CD4-positive, alpha-beta T cell (primary cell): Measurements from ENCODE around the gene LARGE1. TPM values are rescaled to one million over a fixed set of nuclear protein-coding genes. Genes with fewer than 3 reads are reported as not detected.

ENCODE experiments used
- ATAC-seq: fragments of 200-7000 bp; cut with Tn5 transposase; one replicate; pipeline ENCODE4 v1.10.0; 2022; ENCODE audit warnings: mild to moderate bottlenecking; ENCODE audit not compliant: poor library complexity
- CTCF ChIA-PET: fragments of 350-600 bp; sonication (Branson Sonifier 250); formaldehyde crosslinking; loops from one replicate; lab custom pipeline; 2021; ENCODE audit warnings: antibody characterized with exemption, inconsistent platforms; lab: Charles Lee
- POLR2A ChIA-PET: fragments of 350-600 bp; sonication (Branson Sonifier 250); formaldehyde crosslinking; loops from one replicate; lab custom pipeline; 2021; ENCODE audit warnings: antibody characterized with exemption, inconsistent platforms; lab: Charles Lee
- DNase-seq, 14 experiments: peaks; one replicate each; pipeline ENCODE4 v3.0.0-alpha.2; 2013 to 2020; ENCODE audit warnings: mixed read lengths in 2 of 14
- H3K27ac ChIP-seq, 2 donors: one replicate each; pipeline versions ENCODE4 v1.5.1 to v1.7.0; 2013; ENCODE audit warnings: low read length in 2 of 2, low read depth in 1 of 2, mild to moderate bottlenecking in 1 of 2
- H3K27me3 ChIP-seq, 2 experiments: 1 replicate in 1 of 2; 2 replicates in 1 of 2; pipeline versions ENCODE4 v1.6.1 to v1.7.0; 2013; ENCODE audit warnings: low read length in 2 of 2, control low read depth in 1 of 2, mild to moderate bottlenecking in 1 of 2, moderate library complexity in 1 of 2; ENCODE audit not compliant: insufficient read depth in 2 of 2, control insufficient read depth in 1 of 2
- H3K36me3 ChIP-seq: one replicate; pipeline ENCODE4 v1.6.1; 2013; ENCODE audit warnings: low read length, control low read depth; ENCODE audit not compliant: insufficient read depth
- H3K4me1 ChIP-seq: one replicate; pipeline ENCODE4 v1.6.1; 2013; ENCODE audit warnings: low read length, control low read depth; ENCODE audit not compliant: insufficient read depth
- H3K4me3 ChIP-seq: one replicate; pipeline ENCODE4 v1.5.1; 2013; ENCODE audit warnings: mild to moderate bottlenecking, low read length, moderate library complexity
- H3K9me3 ChIP-seq, 2 experiments: 1 replicate in 1 of 2; 2 replicates in 1 of 2; pipeline versions ENCODE4 v1.6.1 to v1.7.0; 2013; ENCODE audit warnings: low read length in 2 of 2, mild to moderate bottlenecking in 2 of 2, control low read depth in 1 of 2, moderate library complexity in 1 of 2; ENCODE audit not compliant: control insufficient read depth in 1 of 2, insufficient read depth in 1 of 2
- H3K27ac Mint-ChIP-seq: one replicate; pipeline ENCODE4 v1.8.0; 2020; ENCODE audit warnings: mixed read lengths
- H3K27me3 Mint-ChIP-seq: one replicate; pipeline ENCODE4 v1.8.0; 2021; ENCODE audit warnings: mixed read lengths
- H3K36me3 Mint-ChIP-seq: one replicate; pipeline ENCODE4 v1.8.0; 2021; ENCODE audit warnings: low read depth, mixed read lengths
- H3K4me1 Mint-ChIP-seq: one replicate; pipeline ENCODE4 v1.8.0; 2021; ENCODE audit warnings: low read depth, mixed read lengths
- H3K4me3 Mint-ChIP-seq: one replicate; pipeline ENCODE4 v1.8.0; 2020; ENCODE audit warnings: mild to moderate bottlenecking, mixed read lengths
- H3K9me3 Mint-ChIP-seq: one replicate; pipeline ENCODE4 v1.8.0; 2020; ENCODE audit warnings: mixed read lengths
- CTCF ChIP-seq: fragments of 200-600 bp; IDR thresholded peaks from one replicate; pipeline ENCODE4 v1.8.0; 2022; ENCODE audit warnings: antibody characterized with exemption, mild to moderate bottlenecking
- intact Hi-C, 2 experiments: fragments of 100-400 bp; cut with DNase I in 1 of 2; cut with micrococcal nuclease in 1 of 2; formaldehyde crosslinking; loops; one replicate each; pipeline versions ENCODE4 v1.15.1 to v1.9.0; 2023 to 2025; cut with DNase I, micrococcal nuclease
- total RNA-seq, 174 experiments: library from RNA in 2 of 174; stranded (reverse) in 2 of 174; gene quantifications; one replicate each; pipeline ENCODE4 v1.2.3 and lab custom pipeline; 2021 to 2026

Gene LARGE1
- total RNA-seq, 2 experiments from 2014 or later, result 0.14 to 0.70 TPM

- ChIA-PET CTCF (no interaction called here), POLR2A (no interaction called here)
- Mint-ChIP-seq H3K4me3 (no peak overlapping the region), H3K4me1 (no peaks in the 10 kb centered on the region), H3K27me3 (no peaks in the 10 kb centered on the region), H3K9me3 (no peaks in the 10 kb centered on the region), H3K27ac (no peak overlapping the region), H3K36me3 (no peaks in the 10 kb centered on the region)
- ATAC-seq, result no peak
- no peak for DNase-seq
- no peak for TF ChIP-seq CTCF
- no peaks in the 10 kb centered on the region for H3K27me3 ChIP-seq
- no peaks in the 10 kb centered on the region for H3K9me3 ChIP-seq
- intact Hi-C loops, result no loop called here
- H3K36me3 ChIP-seq, result no peaks in the 10 kb centered on the region
- H3K4me1 ChIP-seq, result no peaks in the 10 kb centered on the region
- no peak overlapping the region for H3K27ac ChIP-seq
- no peak overlapping the region for H3K4me3 ChIP-seq
These were observed 336.1 kb downstream of the LARGE1 start for GRCh38 chr22:33584152-33584551.

GRCh38 chr22:33582822-33583400 lies 337.4 kb downstream of the LARGE1 start:
- CTCF ChIA-PET, result no interaction called here
- Mint-ChIP-seq H3K4me3 (no peak overlapping the region), H3K36me3 (no peaks in the 10 kb centered on the region), H3K9me3 (no peaks in the 10 kb centered on the region), H3K4me1 (no peaks in the 10 kb centered on the region), H3K27ac (no peak overlapping the region), H3K27me3 (no peaks in the 10 kb centered on the region)
- no peak for DNase-seq
- Histone ChIP-seq H3K36me3 (no peaks in the 10 kb centered on the region), H3K27me3 (no peaks in the 10 kb centered on the region), H3K4me1 (no peaks in the 10 kb centered on the region), H3K9me3 (no peaks in the 10 kb centered on the region), H3K4me3 (no peak overlapping the region), H3K27ac (no peak overlapping the region)
- ATAC-seq, result no peak
- POLR2A ChIA-PET, result no interaction called here
- intact Hi-C loops, result no loop called here
- TF ChIP-seq CTCF, result no peak

GRCh38 chr22:33580310-33580709 lies 340.0 kb downstream of the LARGE1 start:
- intact Hi-C loops, result no loop called here
- H3K9me3 Mint-ChIP-seq, result no peaks in the 10 kb centered on the region

More at GRCh38 chr22:33580310-33580709, 340.0 kb downstream of the LARGE1 start:
- Mint-ChIP-seq H3K4me1 (no peaks in the 10 kb centered on the region), H3K27ac (no peak overlapping the region), H3K27me3 (no peaks in the 10 kb centered on the region), H3K36me3 (no peaks in the 10 kb centered on the region), H3K4me3 (no peak overlapping the region)
- POLR2A ChIA-PET, result no interaction called here
- H3K36me3 ChIP-seq, result no peaks in the 10 kb centered on the region
- no peak overlapping the region for H3K27ac ChIP-seq
- CTCF ChIA-PET, result no interaction called here
- H3K4me3 ChIP-seq, result no peak overlapping the region
- DNase-seq (no peak), ATAC-seq (no peak)
- H3K9me3 ChIP-seq, result no peaks in the 10 kb centered on the region
- H3K27me3 ChIP-seq, result no peaks in the 10 kb centered on the region
- no peak for TF ChIP-seq CTCF
- no peaks in the 10 kb centered on the region for H3K4me1 ChIP-seq
